HUES48 (cell line): ENCODE data around the gene FNDC5.
"Not testable (repeated sequence)": the region's sequence is repeated elsewhere in the genome, so short reads cannot be mapped to it uniquely, and the experiment has no call there.

ENCODE experiments used
- H3K27ac ChIP-seq: one replicate; pipeline ENCODE4 v1.7.0; 2013; ENCODE audit warnings: low read depth, low read length, inconsistent platforms
- H3K27me3 ChIP-seq: 2 replicates; pipeline ENCODE4 v1.6.1; 2013; ENCODE audit warnings: mild to moderate bottlenecking, low read length; ENCODE audit not compliant: control insufficient read depth, insufficient read depth
- H3K36me3 ChIP-seq: 2 replicates; pipeline ENCODE4 v1.6.1; 2013; ENCODE audit warnings: low read length; ENCODE audit not compliant: control insufficient read depth, insufficient read depth
- H3K4me1 ChIP-seq: 2 replicates; pipeline ENCODE4 v1.6.1; 2013; ENCODE audit warnings: mild to moderate bottlenecking, low read length; ENCODE audit not compliant: control insufficient read depth, insufficient read depth
- H3K4me3 ChIP-seq: 2 replicates; pipeline ENCODE4 v1.5.1; 2013; ENCODE audit warnings: mild to moderate bottlenecking, low read depth, low read length
- H3K9ac ChIP-seq: 2 replicates; pipeline ENCODE4 v1.6.1; 2013; ENCODE audit warnings: mild to moderate bottlenecking, low read depth, low read length, moderate library complexity
- H3K9me3 ChIP-seq: 2 replicates; pipeline ENCODE4 v1.6.1; 2013; ENCODE audit warnings: low read length; ENCODE audit not compliant: control insufficient read depth, insufficient read depth

The FNDC5 gene

DNA sequence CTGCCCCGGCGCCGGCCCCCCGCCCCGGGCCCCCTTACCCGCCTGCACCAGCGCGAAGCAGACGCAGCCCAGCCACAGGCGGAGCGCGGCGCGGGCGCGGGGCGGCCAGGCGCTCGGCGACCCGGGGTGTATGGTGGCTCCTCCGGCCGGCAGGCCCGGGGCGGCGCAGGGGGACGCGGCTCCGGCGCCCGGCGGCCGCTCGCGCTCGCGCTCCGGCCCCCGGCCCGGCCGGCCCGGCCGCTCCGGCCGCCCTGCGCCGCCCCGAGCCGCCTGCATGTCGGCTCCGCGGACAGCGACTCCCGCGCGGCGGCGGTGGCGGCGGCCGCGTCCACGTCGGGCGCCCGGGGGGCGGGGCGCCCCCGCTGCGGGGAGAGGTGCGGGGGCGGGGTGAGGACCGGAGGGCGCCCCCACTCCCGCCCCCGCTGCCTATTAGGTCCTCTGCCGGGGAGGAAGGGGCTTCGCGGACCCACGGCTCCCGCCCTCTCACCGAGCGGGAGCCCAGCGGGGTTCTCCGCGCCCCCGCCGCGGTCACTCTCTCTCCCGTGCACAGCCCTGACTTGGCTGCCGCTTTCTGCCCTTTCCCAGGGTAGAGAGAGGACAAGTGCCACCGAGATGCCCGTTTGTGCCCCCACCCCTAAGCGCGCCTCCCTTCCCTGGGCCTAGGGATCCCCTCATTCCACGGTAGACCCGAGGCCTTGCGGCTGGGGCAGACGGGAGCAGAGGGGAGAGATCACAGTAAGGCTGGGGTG, at the start of gene FNDC5:
TSS of gene FNDC5 (minus strand) at position 298 of the 749 bp plus-strand sequence.
- Histone ChIP-seq H3K4me3 (peak within 1 kb of the TSS; percentile 55), H3K4me1 (peaks cover 24% of the 10 kb centered on the region), H3K27me3 (peaks cover 36% of the 10 kb centered on the region), H3K9ac (no peak within 1 kb of the TSS), H3K27ac (no peak within 1 kb of the TSS), H3K9me3 (no peaks in the 10 kb centered on the region), H3K36me3 (no peaks in the 10 kb centered on the region)

GRCh38 chr1:32919811-32920733, 49.4 kb upstream of the FNDC5 start:
- 0 out of 2 replicates have a peak, but pooled peaks cover 3% of the 10 kb centered on the region for H3K4me1 ChIP-seq
- H3K27me3 ChIP-seq = peaks cover 25% of the 10 kb centered on the region
- no peaks in the 10 kb centered on the region for H3K36me3 ChIP-seq
- H3K4me3 ChIP-seq = no peak overlapping the region
- H3K9me3 ChIP-seq = no peaks in the 10 kb centered on the region
- no peak overlapping the region for H3K27ac ChIP-seq
- H3K9ac ChIP-seq = no peak overlapping the region

DNA sequence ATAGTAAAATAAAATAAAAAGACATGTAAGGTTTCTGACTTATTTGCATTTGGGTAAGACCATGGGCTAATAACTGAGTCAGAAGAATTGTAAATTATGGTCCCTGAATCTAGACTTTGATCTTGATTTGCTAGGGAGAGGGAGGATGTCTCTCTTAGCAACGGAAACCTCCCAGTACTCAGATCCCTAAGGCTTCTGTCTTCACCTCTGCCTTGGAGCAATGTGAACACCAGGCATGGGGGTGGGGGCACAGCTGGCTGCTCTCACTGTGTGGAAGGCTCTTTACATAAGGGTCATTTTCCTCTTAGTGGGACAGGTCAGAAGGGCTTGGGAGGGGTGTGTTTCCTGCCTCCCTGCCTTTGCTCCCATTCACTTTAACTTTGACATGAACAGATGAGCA, 47.5 kb upstream of the FNDC5 start:
- peaks cover 6% of the 10 kb centered on the region for H3K27me3 ChIP-seq
- no peaks in the 10 kb centered on the region for H3K4me1 ChIP-seq
- H3K9ac ChIP-seq = no peak overlapping the region
- H3K4me3 ChIP-seq = no peak overlapping the region
- no peak overlapping the region for H3K27ac ChIP-seq
- no peaks in the 10 kb centered on the region for H3K36me3 ChIP-seq
- no peaks in the 10 kb centered on the region for H3K9me3 ChIP-seq

- Histone ChIP-seq H3K4me3 (no peak overlapping the region), H3K27me3 (no peaks in the 10 kb centered on the region; the same call in 1 of the 2 replicates), H3K27ac (no peak overlapping the region), H3K4me1 (no peaks in the 10 kb centered on the region), H3K9me3 (no peaks in the 10 kb centered on the region), H3K36me3 (no peaks in the 10 kb centered on the region), H3K9ac (no peak overlapping the region)
Measured at GRCh38 chr1:32917521-32917920, 46.8 kb upstream of the FNDC5 start.

- no peaks in the 10 kb centered on the region for H3K9me3 ChIP-seq
- no peaks in the 10 kb centered on the region for H3K27me3 ChIP-seq
- H3K27ac ChIP-seq = no peak overlapping the region
- no peak overlapping the region for H3K9ac ChIP-seq
- no peaks in the 10 kb centered on the region for H3K4me1 ChIP-seq
- H3K36me3 ChIP-seq = no peaks in the 10 kb centered on the region
- H3K4me3 ChIP-seq = no peak overlapping the region
Measured at GRCh38 chr1:32915766-32916706, 45.3 kb upstream of the FNDC5 start.

DNA sequence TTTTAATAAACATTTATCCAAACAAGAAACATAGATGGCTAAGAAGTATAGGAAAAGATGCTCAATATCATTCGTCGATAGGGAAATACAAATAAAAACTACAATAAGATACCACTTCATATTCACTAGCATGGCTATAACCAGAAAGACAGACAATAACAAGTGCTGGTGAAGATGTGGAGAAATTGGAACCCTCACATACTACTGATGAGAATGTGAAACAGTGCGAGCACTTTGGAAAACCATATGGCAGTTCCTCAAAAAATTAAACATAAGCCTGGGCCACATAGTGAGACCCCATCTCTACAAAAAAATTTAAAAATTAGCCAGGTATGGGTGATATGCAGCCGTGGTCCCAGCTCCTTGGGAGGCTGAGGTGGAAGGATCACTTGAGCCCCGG, 39.6 kb upstream of the FNDC5 start:
- Histone ChIP-seq H3K27ac (no peak overlapping the region), H3K9ac (no peak overlapping the region), H3K27me3 (no peaks in the 10 kb centered on the region), H3K9me3 (no peaks in the 10 kb centered on the region), H3K4me3 (no peak overlapping the region), H3K4me1 (no peaks in the 10 kb centered on the region), H3K36me3 (no peaks in the 10 kb centered on the region)

GRCh38 chr1:32907435-32907834, 36.7 kb upstream of the FNDC5 start:
- Histone ChIP-seq H3K4me1 (no peaks in the 10 kb centered on the region), H3K27ac (no peak overlapping the region), H3K36me3 (no peaks in the 10 kb centered on the region), H3K4me3 (no peak overlapping the region), H3K9ac (no peak overlapping the region), H3K27me3 (peaks cover 4% of the 10 kb centered on the region), H3K9me3 (no peaks in the 10 kb centered on the region)

- no peak overlapping the region for H3K4me3 ChIP-seq
- no peak overlapping the region for H3K27ac ChIP-seq
- no peak overlapping the region for H3K9ac ChIP-seq
- no peaks in the 10 kb centered on the region for H3K9me3 ChIP-seq
- no peaks in the 10 kb centered on the region for H3K36me3 ChIP-seq
- H3K4me1 ChIP-seq = no peaks in the 10 kb centered on the region
- peaks cover 11% of the 10 kb centered on the region for H3K27me3 ChIP-seq
Measured at GRCh38 chr1:32906654-32907053, 35.9 kb upstream of the FNDC5 start.

DNA sequence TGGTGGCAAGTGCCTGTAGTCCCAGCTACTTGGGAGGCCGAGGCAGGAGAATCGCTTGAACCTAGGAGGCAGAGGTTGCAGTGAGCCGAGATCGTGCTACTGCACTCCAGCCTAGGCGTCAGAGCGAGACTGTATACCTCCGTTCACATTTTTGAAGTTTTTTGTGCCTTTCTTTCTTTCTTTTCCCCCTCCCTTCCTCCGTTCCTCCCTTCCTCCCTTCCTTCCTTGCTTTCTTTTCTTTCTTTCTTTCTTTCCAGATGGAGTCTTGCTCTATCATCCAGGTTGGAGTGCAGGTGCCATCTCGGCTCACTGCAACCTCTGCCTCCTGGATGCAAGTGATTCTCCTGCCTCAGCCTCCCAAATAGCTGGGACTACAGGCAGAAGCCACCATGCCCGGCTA, 34.9 kb upstream of the FNDC5 start:
- H3K4me3 ChIP-seq, H3K27ac ChIP-seq, H3K36me3 ChIP-seq, H3K4me1 ChIP-seq, H3K9ac ChIP-seq, H3K9me3 ChIP-seq: not testable (repeated sequence)
- peaks cover 19% of the 10 kb centered on the region for H3K27me3 ChIP-seq

GRCh38 chr1:32904797-32905196, 34.1 kb upstream of the FNDC5 start:
- no peaks in the 10 kb centered on the region for H3K9me3 ChIP-seq
- H3K9ac ChIP-seq = no peak overlapping the region
- H3K27ac ChIP-seq = no peak overlapping the region
- H3K27me3 ChIP-seq = peaks cover 27% of the 10 kb centered on the region
- H3K36me3 ChIP-seq = no peaks in the 10 kb centered on the region
- no peak overlapping the region for H3K4me3 ChIP-seq
- H3K4me1 ChIP-seq = peaks cover 7% of the 10 kb centered on the region
